Stomach smooth muscle (tissue), 2 donors: ENCODE measurements around the gene OST4.
"Not testable (repeated sequence)": the region's sequence is repeated elsewhere in the genome, so short reads cannot be mapped to it uniquely, and the experiment has no call there.

Experiments used
- H3K27ac ChIP-seq: one replicate; pipeline ENCODE4 v1.7.0; 2013; ENCODE audit warnings: mild to moderate bottlenecking, low read length, inconsistent platforms
- H3K27me3 ChIP-seq, 2 donors: one replicate each; pipeline ENCODE4 v1.7.0; 2013; ENCODE audit warnings: low read length in 2 of 2; ENCODE audit not compliant: insufficient read depth in 2 of 2, control insufficient read depth in 1 of 2
- H3K36me3 ChIP-seq, 2 donors: one replicate each; pipeline ENCODE4 v1.7.0; 2013; ENCODE audit warnings: low read length in 2 of 2; ENCODE audit not compliant: control insufficient read depth in 2 of 2, insufficient read depth in 2 of 2
- H3K4me1 ChIP-seq: one replicate; pipeline ENCODE4 v1.7.0; 2013; ENCODE audit warnings: low read length; ENCODE audit not compliant: control insufficient read depth, insufficient read depth
- H3K4me3 ChIP-seq, 2 donors: one replicate each; pipeline ENCODE4 v1.7.0; 2013; ENCODE audit warnings: low read length in 2 of 2
- H3K9ac ChIP-seq, 2 donors: one replicate each; pipeline ENCODE4 v1.7.0; 2013; ENCODE audit warnings: low read length in 2 of 2, mild to moderate bottlenecking in 1 of 2
- H3K9me3 ChIP-seq, 2 donors: one replicate each; pipeline ENCODE4 v1.7.0; 2013; ENCODE audit warnings: low read length in 2 of 2; ENCODE audit not compliant: control insufficient read depth in 2 of 2
- donor health status: healthy.
- donor health status: Pancreatic carcinoma.

The OST4 gene

DNA sequence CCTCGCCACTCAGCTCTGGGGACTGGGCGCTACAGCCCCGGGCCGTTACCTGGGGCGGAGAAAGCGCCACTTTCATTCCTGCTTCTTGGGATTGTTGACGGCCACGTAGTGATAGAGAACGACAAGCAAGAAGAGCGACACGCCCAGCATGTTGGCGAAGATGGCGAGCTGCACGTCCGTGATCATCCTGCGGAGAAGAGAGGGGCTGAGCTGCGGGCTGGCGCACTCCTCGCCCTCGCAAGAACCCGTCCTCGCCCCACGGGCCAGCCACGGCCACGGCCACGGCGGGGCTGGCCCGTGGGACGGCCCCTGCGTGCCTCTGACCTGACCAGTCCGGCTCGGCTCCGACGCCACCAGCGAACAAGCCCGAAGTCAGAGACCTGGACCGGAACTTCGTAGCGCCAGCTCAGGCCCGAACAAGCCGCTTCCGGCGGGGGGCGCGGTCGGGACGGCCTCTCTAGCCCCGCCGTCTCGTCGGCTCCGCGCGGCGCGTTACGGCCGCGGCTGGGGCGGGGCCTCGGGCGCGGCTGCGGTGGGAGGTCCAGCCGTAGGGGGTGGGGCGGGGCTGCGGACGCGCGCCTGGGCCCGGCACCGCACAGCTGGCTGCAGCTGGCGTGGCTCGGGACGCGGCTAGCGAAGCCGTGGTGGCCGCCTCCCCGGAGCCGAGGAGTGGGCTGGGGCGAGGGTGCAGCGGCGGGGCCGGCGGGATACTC lies at the start of gene OST4:
Gene OST4, minus strand, starts transcription at position 378 of the 713 bp plus-strand sequence.
- peak within 1 kb of the TSS; percentile 94 to 99 for H3K4me3 ChIP-seq
- peak within 1 kb of the TSS; percentile 100 for H3K27ac ChIP-seq
- no peaks in the 10 kb centered on the region for H3K27me3 ChIP-seq
- H3K36me3 ChIP-seq = peaks cover 19 to 23% of the 10 kb centered on the region in 2 donors
- no peaks in the 10 kb centered on the region for H3K9me3 ChIP-seq
- H3K4me1 ChIP-seq = peaks cover 70% of the 10 kb centered on the region
- peak within 1 kb of the TSS; percentile 96 for H3K9ac ChIP-seq

DNA sequence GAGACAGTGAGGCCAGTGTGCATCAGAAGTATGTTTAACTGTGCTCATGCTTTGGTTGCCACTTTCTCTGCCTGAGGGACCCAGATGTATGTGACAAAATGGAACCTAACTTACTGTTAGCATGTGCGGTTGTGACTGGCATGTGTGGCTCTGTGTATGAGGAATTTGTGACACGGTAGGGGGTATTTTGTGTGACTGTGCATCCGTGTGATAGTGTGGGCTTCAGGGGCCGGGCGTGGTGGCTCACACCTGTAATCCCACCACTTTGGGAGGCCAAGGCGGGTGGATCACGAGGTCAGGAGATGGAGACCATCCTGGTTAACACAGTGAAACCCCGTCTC lies 47.8 kb upstream of the OST4 start:
- not testable (repeated sequence) for H3K36me3 ChIP-seq, H3K27ac ChIP-seq, H3K9ac ChIP-seq, H3K9me3 ChIP-seq
- Histone ChIP-seq H3K4me3 (peak overlapping the region; percentile 15 to 67), H3K27me3 (peaks cover 17 to 21% of the 10 kb centered on the region in 2 donors), H3K4me1 (peaks cover 22% of the 10 kb centered on the region)

DNA sequence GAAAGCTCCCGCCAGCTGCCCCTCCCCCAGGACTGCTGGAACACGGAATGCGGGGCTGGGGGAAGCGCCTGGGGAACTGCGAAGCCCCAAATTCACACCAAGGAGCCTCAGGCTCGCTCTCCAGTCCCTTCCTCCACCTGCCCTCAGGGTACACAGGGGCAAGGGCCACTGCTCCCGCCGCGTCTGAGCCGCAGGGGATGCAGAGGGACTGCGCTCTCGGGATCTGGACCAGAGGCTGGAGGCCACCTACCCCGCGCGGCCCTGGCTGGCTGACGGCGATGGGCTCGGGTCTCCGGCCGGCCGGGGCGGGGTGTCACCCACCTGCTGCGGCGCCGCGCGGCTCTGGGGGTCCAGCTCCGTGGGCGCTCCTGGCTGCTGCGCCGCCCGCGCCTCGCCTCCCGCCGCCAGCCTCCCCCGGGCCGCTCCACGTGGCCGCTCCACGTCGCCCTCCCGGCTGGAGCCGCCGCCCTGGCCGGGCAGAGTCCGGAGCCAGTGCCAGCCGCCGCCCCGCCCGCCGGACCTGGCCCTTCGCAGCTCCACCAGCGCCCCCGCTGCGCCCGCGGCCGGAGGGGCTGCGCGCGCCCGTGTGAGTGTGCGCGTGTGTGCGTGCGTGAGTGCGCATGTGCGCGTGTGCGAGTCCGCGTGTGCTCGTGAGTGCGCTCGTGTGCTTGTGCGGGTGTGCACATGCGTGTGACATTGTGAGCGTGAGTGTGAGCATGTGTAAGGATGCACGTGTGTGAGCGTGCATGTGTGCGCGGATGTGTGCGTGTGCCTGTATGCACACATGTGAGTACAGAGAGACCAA lies 47.3 kb upstream of the OST4 start, which contains the start of gene CGREF1:
Gene CGREF1, minus strand, starts transcription at position 604 of the 805 bp plus-strand sequence. CDS start 14,762 bp downstream, outside the sequence.
- no peaks in the 10 kb centered on the region for H3K9me3 ChIP-seq
- H3K27me3 ChIP-seq = peaks cover 17 to 21% of the 10 kb centered on the region in 2 donors
- peaks cover 18% of the 10 kb centered on the region for H3K4me1 ChIP-seq
- peak within 1 kb of the TSS; percentile 15 to 67 for H3K4me3 ChIP-seq
- no peak within 1 kb of the TSS for H3K27ac ChIP-seq
- no peaks in the 10 kb centered on the region for H3K36me3 ChIP-seq
- H3K9ac ChIP-seq = no peak within 1 kb of the TSS

DNA sequence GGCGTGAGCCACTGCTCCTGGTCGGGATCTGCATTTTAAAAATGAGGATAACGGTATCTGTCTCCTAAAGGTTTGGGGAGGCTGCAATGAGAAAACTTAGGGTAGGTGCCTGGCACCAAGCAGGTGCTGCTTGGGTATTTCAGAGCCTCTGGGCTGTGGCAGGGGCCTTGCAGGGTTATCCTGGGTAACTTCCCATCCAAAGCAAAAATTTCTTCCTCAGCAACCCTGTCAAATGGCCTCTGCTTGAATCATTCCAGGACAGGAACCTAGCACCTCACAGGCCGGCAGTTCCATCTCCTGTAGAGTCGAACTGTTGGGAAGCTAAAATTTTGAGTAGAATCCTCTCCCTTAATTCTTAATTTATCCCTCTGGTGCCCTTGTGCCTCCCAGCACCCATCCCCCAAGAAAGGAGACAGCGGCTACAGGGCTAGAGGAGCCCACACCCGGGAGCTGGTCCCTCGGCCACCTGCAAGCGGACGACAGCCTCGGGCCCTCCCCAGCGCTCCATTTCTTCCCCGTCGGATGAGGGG lies 46.6 kb upstream of the OST4 start:
- peaks cover 13% of the 10 kb centered on the region for H3K4me1 ChIP-seq
- peaks cover 17 to 21% of the 10 kb centered on the region in 2 donors for H3K27me3 ChIP-seq
- no peaks in the 10 kb centered on the region for H3K9me3 ChIP-seq
- no peaks in the 10 kb centered on the region for H3K36me3 ChIP-seq
- H3K27ac ChIP-seq = no peak overlapping the region
- no peak overlapping the region for H3K9ac ChIP-seq
- H3K4me3 ChIP-seq = peak overlapping the region in 1 of 2 donors; percentile 67

DNA sequence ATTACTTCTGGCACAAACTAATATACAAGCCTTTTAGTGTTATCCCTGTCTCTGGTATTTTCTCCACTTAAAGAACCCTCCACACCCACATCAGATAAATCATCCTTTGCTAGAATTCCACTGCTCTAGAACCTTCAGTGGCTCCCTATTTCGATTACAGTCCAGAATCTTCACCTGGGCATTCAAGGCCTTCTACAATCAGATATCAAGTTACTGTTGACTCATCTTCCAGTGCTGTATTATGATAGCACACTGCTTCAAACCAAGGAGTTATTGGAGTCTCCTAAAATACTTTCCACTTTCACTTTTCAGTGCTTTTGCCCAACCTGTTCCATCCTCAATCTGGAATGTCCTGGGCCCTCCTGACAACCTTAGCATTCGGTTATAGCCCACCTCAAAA lies 44.1 kb upstream of the OST4 start:
- H3K4me1 ChIP-seq = peaks cover 12% of the 10 kb centered on the region
- H3K36me3 ChIP-seq = no peaks in the 10 kb centered on the region
- no peaks in the 10 kb centered on the region for H3K9me3 ChIP-seq
- H3K27me3 ChIP-seq = peaks cover 17 to 21% of the 10 kb centered on the region in 2 donors
- H3K27ac ChIP-seq = no peak overlapping the region
- H3K9ac ChIP-seq = no peak overlapping the region
- no peak overlapping the region for H3K4me3 ChIP-seq

DNA sequence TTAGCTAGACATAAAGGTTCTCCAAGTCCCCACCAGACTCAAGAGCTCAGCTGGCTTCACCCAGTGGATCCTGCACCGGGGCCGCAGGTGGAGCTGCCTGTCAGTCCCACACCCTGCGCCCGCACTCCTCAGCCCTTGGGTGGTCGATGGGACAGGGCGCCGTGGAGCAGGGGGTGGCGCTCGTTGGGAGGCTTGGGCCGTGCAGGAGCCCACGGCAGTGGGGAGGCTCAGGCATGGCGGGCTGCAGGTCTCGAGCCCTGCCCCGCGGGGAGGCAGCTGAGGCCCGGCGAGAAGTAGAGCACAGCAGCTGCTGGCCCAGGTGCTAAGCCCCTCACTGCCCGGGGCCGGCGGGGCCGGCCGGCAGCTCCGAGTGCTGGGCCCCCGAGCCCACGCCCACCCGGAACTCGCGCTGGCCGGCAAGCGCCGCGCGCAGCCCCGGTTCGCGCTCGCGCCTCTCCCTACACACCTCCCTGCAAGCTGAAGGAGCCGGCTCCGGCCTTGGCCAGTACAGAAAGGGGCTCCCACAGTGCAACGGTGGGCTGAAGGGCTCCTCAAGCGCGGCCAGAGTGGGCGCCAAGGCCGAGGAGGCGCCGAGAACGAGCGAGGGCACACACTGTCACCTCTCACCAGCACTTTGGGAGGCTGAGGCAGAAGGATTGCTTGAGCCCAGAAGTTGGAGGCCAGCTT lies 40.1 kb upstream of the OST4 start:
- not testable (repeated sequence) for H3K9me3 ChIP-seq, H3K4me1 ChIP-seq, H3K27ac ChIP-seq, H3K4me3 ChIP-seq, H3K27me3 ChIP-seq, H3K36me3 ChIP-seq, H3K9ac ChIP-seq

DNA sequence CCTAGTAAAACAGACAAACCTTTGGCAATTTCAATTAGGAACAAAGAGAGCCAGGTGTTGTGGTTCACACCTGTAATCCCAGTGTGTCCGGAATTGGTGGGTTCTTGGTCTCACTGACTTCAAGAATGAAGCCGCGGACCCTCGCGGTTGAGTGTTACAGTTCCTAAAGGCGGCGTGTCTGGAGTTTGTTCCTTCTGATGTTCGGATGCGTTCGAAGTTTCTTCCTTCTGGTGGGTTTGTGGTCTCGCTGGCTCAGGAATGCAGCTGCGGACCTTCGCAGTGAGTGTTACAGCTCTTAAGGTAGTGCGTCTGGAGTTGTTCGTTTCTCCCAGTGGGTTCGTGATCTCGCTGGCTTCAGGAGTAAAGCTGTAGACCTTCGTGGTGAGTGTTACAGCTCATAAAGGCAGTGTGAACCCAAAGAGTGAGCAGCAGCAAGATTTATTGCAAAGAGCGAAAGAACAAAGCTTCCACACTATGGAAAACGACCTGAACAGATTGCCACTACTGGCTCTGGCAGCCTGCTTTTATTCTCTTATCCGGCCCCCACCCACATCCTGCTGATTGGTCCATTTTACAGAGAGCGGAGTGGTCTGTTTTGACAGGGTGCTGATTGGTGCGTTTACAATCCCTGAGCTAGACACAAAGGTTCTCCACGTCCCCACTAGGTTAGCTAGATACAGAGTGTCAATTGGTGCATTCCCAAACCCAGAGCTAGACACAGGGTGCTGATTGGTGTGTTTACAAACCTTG lies 39.3 kb upstream of the OST4 start:
- H3K36me3 ChIP-seq, H3K27ac ChIP-seq, H3K9me3 ChIP-seq, H3K27me3 ChIP-seq, H3K4me3 ChIP-seq, H3K9ac ChIP-seq, H3K4me1 ChIP-seq: not testable (repeated sequence)

DNA sequence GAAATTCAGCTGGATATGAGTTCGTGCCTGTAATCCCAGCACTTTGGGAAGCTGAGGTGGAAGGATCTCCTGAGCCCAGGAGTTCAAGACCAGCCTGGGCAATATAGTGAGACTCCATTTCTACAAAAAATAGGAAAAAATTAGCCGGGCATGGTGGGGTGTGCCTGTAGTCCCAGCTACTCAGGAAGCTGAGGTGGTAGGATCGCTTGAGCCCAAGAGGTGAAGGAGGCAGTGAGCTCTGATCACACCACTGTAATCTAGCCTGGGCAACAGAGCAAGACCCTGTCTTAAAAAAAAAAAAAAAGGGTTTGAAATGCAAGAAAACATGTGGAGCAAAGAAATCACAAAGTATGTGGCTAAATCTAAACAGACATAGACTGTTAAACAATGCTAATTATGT lies 37.6 kb upstream of the OST4 start:
- Histone ChIP-seq H3K9me3 (no peaks in the 10 kb centered on the region), H3K36me3 (no peaks in the 10 kb centered on the region), H3K4me3 (no peak overlapping the region), H3K27me3 (peaks cover 5 to 7% of the 10 kb centered on the region in 2 donors), H3K4me1 (no peaks in the 10 kb centered on the region), H3K27ac (no peak overlapping the region), H3K9ac (no peak overlapping the region)

DNA sequence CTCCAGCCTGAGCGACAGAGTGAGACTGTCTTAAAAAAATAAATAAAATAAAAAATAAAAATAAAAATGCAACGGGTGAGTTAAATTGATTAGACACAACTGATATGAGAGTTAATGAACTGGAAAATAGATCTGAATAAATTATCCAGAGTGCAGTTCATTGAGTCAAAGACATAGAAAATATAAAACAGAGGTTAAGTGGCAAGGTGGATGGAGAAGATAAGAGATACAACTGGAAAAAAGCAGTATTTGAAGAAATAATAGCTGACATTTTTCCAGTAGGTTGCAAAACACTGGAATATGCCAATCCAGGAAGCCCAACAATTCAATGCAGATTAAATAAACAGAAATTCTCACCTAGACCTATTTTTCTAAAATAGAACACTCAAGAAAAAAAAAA lies 36.8 kb upstream of the OST4 start:
- Histone ChIP-seq H3K27ac (no peak overlapping the region), H3K9ac (no peak overlapping the region), H3K36me3 (no peaks in the 10 kb centered on the region), H3K27me3 (peaks cover 5 to 7% of the 10 kb centered on the region in 2 donors), H3K4me3 (no peak overlapping the region), H3K9me3 (no peaks in the 10 kb centered on the region), H3K4me1 (no peaks in the 10 kb centered on the region)

DNA sequence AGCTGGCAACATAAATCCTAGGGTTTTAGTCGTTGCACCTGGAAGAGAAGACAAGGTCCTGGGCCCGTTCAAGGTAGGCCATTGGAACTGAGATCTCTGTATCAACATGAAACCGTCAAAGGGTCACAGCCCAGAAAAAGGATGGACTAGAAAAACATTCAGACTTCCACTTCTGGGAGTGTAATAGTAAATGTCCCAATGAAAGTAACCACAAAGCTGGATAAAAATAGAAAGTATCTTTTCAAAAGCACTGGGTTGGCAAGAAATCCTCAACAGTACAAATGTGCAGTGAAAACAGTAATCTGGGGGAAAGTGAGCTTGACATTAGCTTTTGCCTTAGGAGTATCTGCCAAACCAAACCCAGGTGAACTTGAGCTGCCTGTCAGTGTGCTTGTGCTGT lies 34.5 kb upstream of the OST4 start:
- no peaks in the 10 kb centered on the region for H3K9me3 ChIP-seq

More for the DNA sequence above, 34.5 kb upstream of the OST4 start:
- Histone ChIP-seq H3K9ac (peak overlapping the region in 1 of 2 donors; percentile 21), H3K36me3 (no peaks in the 10 kb centered on the region), H3K27me3 (peaks cover 5 to 7% of the 10 kb centered on the region in 2 donors), H3K4me1 (no peaks in the 10 kb centered on the region), H3K27ac (no peak overlapping the region), H3K4me3 (no peak overlapping the region)
